NOMO-1 treated with DMSO at 0.1 percent for 48 hours (cell line): ENCODE measurements around the gene STBD1.
"Not testable (repeated sequence)": the region's sequence is repeated elsewhere in the genome, so short reads cannot be mapped to it uniquely, and the experiment has no call there.

Source experiments
- DNase-seq: peaks from one replicate; lab custom pipeline; 2025; ENCODE audit not compliant: unreplicated experiment; lab: John Stamatoyannopoulos, UW

The STBD1 gene

GRCh38 chr4:76305971-76306881 is at the start of gene STBD1:
Gene STBD1 (plus strand): TSS chr4:76306733. CDS start chr4:76306770, 37 bp downstream.
- DNase-seq, result peak; percentile 53

- no peak for DNase-seq
Observed at GRCh38 chr4:76256968-76257367, 49.6 kb upstream of the STBD1 start.

- DNase-seq, result no peak
Observed at GRCh38 chr4:76257824-76258223, 48.7 kb upstream of the STBD1 start.

- no peak for DNase-seq
Observed at GRCh38 chr4:76260571-76260970, 46.0 kb upstream of the STBD1 start.

GRCh38 chr4:76265631-76266218 is 40.8 kb upstream of the STBD1 start:
- no peak for DNase-seq

GRCh38 chr4:76266627-76267026 is 39.9 kb upstream of the STBD1 start:
- no peak for DNase-seq

- no peak for DNase-seq
Observed at GRCh38 chr4:76267811-76268210, 38.7 kb upstream of the STBD1 start.

GRCh38 chr4:76270244-76271175 is 36.0 kb upstream of the STBD1 start:
- DNase-seq, result no peak

- no peak for DNase-seq
Observed at GRCh38 chr4:76271248-76271647, 35.3 kb upstream of the STBD1 start.

- DNase-seq, result no peak
Observed at GRCh38 chr4:76272073-76272472, 34.5 kb upstream of the STBD1 start.

GRCh38 chr4:76272582-76272981 is 34.0 kb upstream of the STBD1 start:
- no peak for DNase-seq

GRCh38 chr4:76272999-76273398 is 33.5 kb upstream of the STBD1 start:
- DNase-seq, result no peak

GRCh38 chr4:76275486-76276124 is 30.9 kb upstream of the STBD1 start:
- peak; percentile 47 for DNase-seq

- DNase-seq, result no peak
Observed at GRCh38 chr4:76276813-76277212, 29.7 kb upstream of the STBD1 start.

- no peak for DNase-seq
Observed at GRCh38 chr4:76277667-76278066, 28.9 kb upstream of the STBD1 start.

GRCh38 chr4:76278583-76278982 is 27.9 kb upstream of the STBD1 start:
- peak; percentile 79 for DNase-seq

- no peak for DNase-seq
Observed at GRCh38 chr4:76279462-76279861, 27.1 kb upstream of the STBD1 start.

- DNase-seq, result no peak
Observed at GRCh38 chr4:76280488-76281441, 25.8 kb upstream of the STBD1 start.

GRCh38 chr4:76281594-76281993 is 24.9 kb upstream of the STBD1 start:
- DNase-seq, result not testable (repeated sequence)
